Keratinocyte (primary cell): ENCODE results near the gene FAM180B. TPM values are rescaled to one million over a fixed set of nuclear protein-coding genes. Genes with fewer than 3 reads are reported as not detected.

ENCODE experiments used
- DNase-seq: peaks from one replicate; pipeline ENCODE4 v3.0.0-alpha.2; 2011; ENCODE audit warnings: low read depth, missing footprints, low spot score
- FAIRE-seq: peaks from 2 replicates; lab custom pipeline; 2011; peaks lifted over from hg19 to GRCh38; lab: Jason Lieb, UNC
- H2AFZ ChIP-seq: 2 replicates; pipeline ENCODE4 v1.6.0; 2012; ENCODE audit warnings: low read length, control low read depth, inconsistent platforms; ENCODE audit not compliant: control insufficient read depth
- H3K27ac ChIP-seq: 2 replicates; pipeline ENCODE4 v1.5.1; 2011; ENCODE audit warnings: low read length; ENCODE audit not compliant: control insufficient read depth, insufficient read depth
- H3K27me3 ChIP-seq: 3 replicates; pipeline ENCODE4 v1.6.0; 2011; ENCODE audit warnings: low read length; ENCODE audit not compliant: control insufficient read depth, insufficient read depth; ENCODE audit errors: extremely low read depth
- H3K36me3 ChIP-seq, 2 experiments: 2 replicates in 1 of 2; 3 replicates in 1 of 2; pipeline ENCODE4 v1.5.1; 2011; ENCODE audit warnings: low read length in 2 of 2, mild to moderate bottlenecking in 1 of 2; ENCODE audit not compliant: control insufficient read depth in 2 of 2, insufficient read depth in 2 of 2; ENCODE audit errors: extremely low read depth in 1 of 2
- H3K4me1 ChIP-seq: 3 replicates; pipeline ENCODE4 v1.5.1; 2011; ENCODE audit warnings: low read length; ENCODE audit not compliant: control insufficient read depth, insufficient read depth; ENCODE audit errors: extremely low read depth
- H3K4me2 ChIP-seq: 3 replicates; pipeline ENCODE4 v1.6.0; 2011; ENCODE audit warnings: low read depth, low read length; ENCODE audit not compliant: control insufficient read depth, insufficient read depth; ENCODE audit errors: extremely low read depth
- H3K4me3 ChIP-seq, 3 experiments: fragments of 200-600 bp in 1 of 3; sonication (generic) in 1 of 3; 2 replicates in 2 of 3; 3 replicates in 1 of 3; pipeline ENCODE4 v1.5.1; 2011 to 2016; ENCODE audit warnings: low read length in 3 of 3, mild to moderate bottlenecking in 3 of 3, control low read depth in 2 of 3, inconsistent platforms in 1 of 3, low read depth in 1 of 3, mixed read lengths in 1 of 3, mixed run types in 1 of 3, moderate library complexity in 1 of 3; ENCODE audit not compliant: control insufficient read depth in 2 of 3, insufficient read depth in 2 of 3; ENCODE audit errors: extremely low read depth in 1 of 3
- H3K79me2 ChIP-seq: 2 replicates; pipeline ENCODE4 v1.6.0; 2012; ENCODE audit warnings: low read length; ENCODE audit not compliant: control insufficient read depth, insufficient read depth
- H3K9ac ChIP-seq: 3 replicates; pipeline ENCODE4 v1.6.0; 2011; ENCODE audit warnings: low read length; ENCODE audit not compliant: control insufficient read depth, insufficient read depth; ENCODE audit errors: extremely low read depth
- H3K9me1 ChIP-seq: 3 replicates; pipeline ENCODE4 v1.6.0; 2011; ENCODE audit warnings: low read length; ENCODE audit not compliant: control insufficient read depth, insufficient read depth; ENCODE audit errors: extremely low read depth
- H3K9me3 ChIP-seq: 2 replicates; pipeline ENCODE4 v1.5.1; 2012; ENCODE audit warnings: low read depth, low read length; ENCODE audit not compliant: control insufficient read depth
- H4K20me1 ChIP-seq: 3 replicates; pipeline ENCODE4 v1.6.0; 2011; ENCODE audit warnings: low read length; ENCODE audit not compliant: control insufficient read depth, insufficient read depth; ENCODE audit errors: extremely low read depth
- EZH2 ChIP-seq: IDR thresholded peaks from one replicate; pipeline ENCODE4 v1.6.1; 2012; ENCODE audit warnings: inconsistent platforms, mild to moderate bottlenecking, low read length, moderate library complexity
- dilution Hi-C: fragments of 300-500 bp; cut with MboI; formaldehyde crosslinking; loops from one replicate; pipeline ENCODE4 v1.7.0; 2020; ENCODE audit warnings: low sequenced_read_pairs; ENCODE audit not compliant: extremely low pct_ligation_motif_present
- polyA plus RNA-seq, 5 experiments: library from polyadenylated mRNA; depleted of rRNA in 3 of 5; stranded (reverse) in 3 of 5; stranded (forward) in 1 of 5; unstranded in 1 of 5; fragments of >200 nt; gene quantifications; 1 replicate in 1 of 5; 2 replicates in 3 of 5; 3 replicates in 1 of 5; pipeline versions ENCODE4 v1.2.1 to v1.2.3, GENCODE V29; 2011 to 2012; ENCODE audit warnings: missing spikeins in 2 of 5, low read depth in 1 of 5, low replicate concordance in 1 of 5
- TF ChIP-seq, protein P1 (sequence below), 3 experiments: IDR thresholded peaks in 1 of 3; conservative IDR thresholded peaks in 1 of 3; optimal IDR thresholded peaks in 1 of 3; 2 replicates in 2 of 3; 3 replicates in 1 of 3; pipeline versions ENCODE3 to v1.5.1; 2011; ENCODE audit warnings: low read length in 3 of 3, mild to moderate bottlenecking in 3 of 3, moderate library complexity in 2 of 3, control low read depth in 1 of 3, inconsistent platforms in 1 of 3; ENCODE audit not compliant: insufficient read depth in 2 of 3; ENCODE audit errors: extremely low read depth in 1 of 3

The FAM180B gene
- polyA plus RNA-seq, 1 donor (not counting 4 experiments of a cell fraction or from before 2014, with no cell fraction given) = not detected

DNA sequence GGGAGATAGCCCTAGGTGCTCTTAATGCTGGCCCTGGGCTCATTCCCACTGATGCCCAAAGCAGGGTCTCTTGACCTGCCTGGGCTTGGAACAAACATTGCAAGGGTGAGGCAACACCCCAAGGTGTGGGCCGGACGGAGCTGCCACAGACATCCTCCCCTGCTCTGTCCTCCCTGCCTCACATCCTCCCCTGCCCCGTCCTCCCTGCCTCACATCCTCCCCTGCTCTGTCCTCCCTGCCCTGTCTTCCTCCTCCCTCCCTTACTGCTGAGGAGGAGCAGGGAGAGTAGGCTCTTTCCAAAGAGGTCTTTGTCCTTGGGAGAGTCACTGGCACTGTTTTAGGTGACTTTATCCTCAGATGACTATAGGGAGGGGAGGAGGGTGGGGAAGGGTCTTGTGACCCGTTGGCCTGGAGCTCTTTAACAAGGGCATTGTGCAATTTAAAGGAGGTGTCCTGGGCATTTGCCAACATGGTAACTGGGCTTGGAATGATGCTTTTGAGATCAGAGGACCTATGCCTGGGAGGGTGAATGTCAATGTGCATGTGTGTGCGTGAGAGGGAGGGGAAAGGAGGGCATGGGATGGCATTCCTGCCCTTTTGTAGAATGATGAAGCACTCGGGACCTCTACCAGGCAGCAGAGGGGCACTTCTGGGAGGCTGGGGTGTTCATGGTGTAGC, 700 bp downstream of the FAM180B start:
- TF ChIP-seq, protein P1, sequence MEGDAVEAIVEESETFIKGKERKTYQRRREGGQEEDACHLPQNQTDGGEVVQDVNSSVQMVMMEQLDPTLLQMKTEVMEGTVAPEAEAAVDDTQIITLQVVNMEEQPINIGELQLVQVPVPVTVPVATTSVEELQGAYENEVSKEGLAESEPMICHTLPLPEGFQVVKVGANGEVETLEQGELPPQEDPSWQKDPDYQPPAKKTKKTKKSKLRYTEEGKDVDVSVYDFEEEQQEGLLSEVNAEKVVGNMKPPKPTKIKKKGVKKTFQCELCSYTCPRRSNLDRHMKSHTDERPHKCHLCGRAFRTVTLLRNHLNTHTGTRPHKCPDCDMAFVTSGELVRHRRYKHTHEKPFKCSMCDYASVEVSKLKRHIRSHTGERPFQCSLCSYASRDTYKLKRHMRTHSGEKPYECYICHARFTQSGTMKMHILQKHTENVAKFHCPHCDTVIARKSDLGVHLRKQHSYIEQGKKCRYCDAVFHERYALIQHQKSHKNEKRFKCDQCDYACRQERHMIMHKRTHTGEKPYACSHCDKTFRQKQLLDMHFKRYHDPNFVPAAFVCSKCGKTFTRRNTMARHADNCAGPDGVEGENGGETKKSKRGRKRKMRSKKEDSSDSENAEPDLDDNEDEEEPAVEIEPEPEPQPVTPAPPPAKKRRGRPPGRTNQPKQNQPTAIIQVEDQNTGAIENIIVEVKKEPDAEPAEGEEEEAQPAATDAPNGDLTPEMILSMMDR (optimal IDR thresholded peaks at IDR 0.05 in 1 of 3, IDR thresholded peaks at IDR 0.05 in 1 of 3, conservative IDR thresholded peaks at IDR 0.05 in 1 of 3; ENCODE audit: extremely low read depth in 1 of 3, insufficient read depth in 2 of 3, low read length in 3 of 3) = no peak
- no peak for TF ChIP-seq EZH2
- Histone ChIP-seq H3K79me2 (no peaks in the 10 kb centered on the region), H3K9me3 (no peaks in the 10 kb centered on the region), H3K4me3 (no peak overlapping the region), H3K36me3 (peaks cover 8 to 15% of the 10 kb centered on the region in 2 experiments), H4K20me1 (no peaks in the 10 kb centered on the region), H3K9me1 (no peaks in the 10 kb centered on the region), H2AFZ (no peak overlapping the region), H3K4me1 (no peaks in the 10 kb centered on the region), H3K4me2 (no peak overlapping the region), H3K9ac (no peak overlapping the region), H3K27me3 (peaks cover 26% of the 10 kb centered on the region), H3K27ac (no peak overlapping the region)
- dilution Hi-C loops = no loop called here
- no peak for DNase-seq
- no peak for FAIRE-seq

DNA sequence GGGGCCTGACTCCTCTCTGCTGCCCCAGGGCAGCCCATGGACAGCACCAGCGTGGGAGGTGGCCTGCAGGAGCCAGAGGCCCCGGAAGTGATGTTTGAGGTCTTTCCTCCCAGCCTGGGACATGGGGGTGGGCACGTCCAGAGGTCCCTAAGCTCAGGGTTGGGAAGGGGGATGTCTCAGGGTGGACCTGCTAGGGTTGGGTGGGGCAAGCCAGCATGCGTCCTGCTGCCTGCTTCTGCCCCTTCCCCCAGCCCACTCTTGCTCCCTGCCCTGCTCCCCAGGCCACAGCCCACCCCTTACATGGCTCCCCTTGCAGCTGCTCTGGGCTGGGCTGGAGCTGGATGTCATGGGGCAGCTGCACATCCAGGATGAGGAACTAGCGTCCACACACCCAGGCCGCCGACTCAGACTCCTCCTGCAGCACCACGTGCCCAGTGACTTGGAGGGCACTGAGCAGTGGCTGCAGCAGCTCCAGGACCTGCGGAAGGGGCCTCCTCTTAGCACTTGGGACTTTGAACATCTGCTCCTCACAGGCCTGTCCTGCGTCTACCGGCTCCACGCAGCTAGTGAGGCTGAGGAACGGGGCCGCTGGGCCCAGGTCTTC, 1.3 kb downstream of the FAM180B start:
- H3K27ac ChIP-seq = no peak overlapping the region
- no peak overlapping the region for H3K4me2 ChIP-seq
- dilution Hi-C loops = no loop called here
- H3K4me1 ChIP-seq = no peaks in the 10 kb centered on the region
- DNase-seq (no peak), FAIRE-seq (no peak)
- peaks cover 6 to 11% of the 10 kb centered on the region in 2 experiments for H3K36me3 ChIP-seq
- no peaks in the 10 kb centered on the region for H3K79me2 ChIP-seq
- H2AFZ ChIP-seq = no peak overlapping the region
- H3K9me3 ChIP-seq = no peaks in the 10 kb centered on the region
- H3K27me3 ChIP-seq = peaks cover 32% of the 10 kb centered on the region
- no peaks in the 10 kb centered on the region for H3K9me1 ChIP-seq
- no peak overlapping the region for H3K4me3 ChIP-seq
- TF ChIP-seq, protein P1 (optimal IDR thresholded peaks at IDR 0.05 in 1 of 3, IDR thresholded peaks at IDR 0.05 in 1 of 3, conservative IDR thresholded peaks at IDR 0.05 in 1 of 3; ENCODE audit: extremely low read depth in 1 of 3, insufficient read depth in 2 of 3, low read length in 3 of 3) = no peak
- TF ChIP-seq EZH2 = no peak
- H3K9ac ChIP-seq = no peak overlapping the region
- H4K20me1 ChIP-seq = no peaks in the 10 kb centered on the region
